ENCODE data around the gene BIRC5.

The BIRC5 gene

GRCh38 chr17:78228176-78228575 is 14.1 kb downstream of the BIRC5 start:
- TF ChIP-seq CTCF (conservative IDR thresholded peaks at IDR 0.05; ENCODE audit: control insufficient read depth, insufficient read depth, low read depth, low read length): no peak
- no peak for DNase-seq (ENCODE audit: low read depth)

GRCh38 chr17:78230252-78230962 is 16.4 kb downstream of the BIRC5 start:
- DNase-seq (ENCODE audit: low read depth): no peak
- TF ChIP-seq CTCF (conservative IDR thresholded peaks at IDR 0.05; ENCODE audit: control insufficient read depth, insufficient read depth, low read depth, low read length): no peak
- H3K4me3 ChIP-seq (ENCODE audit: control insufficient read depth, low read depth, low read length): no peak overlapping the region

More at GRCh38 chr17:78228176-78228575, 14.1 kb downstream of the BIRC5 start:
- H3K4me3 ChIP-seq (ENCODE audit: control insufficient read depth, low read depth, low read length): no peak overlapping the region

GRCh38 chr17:78230996-78231935 is 17.2 kb downstream of the BIRC5 start, which contains the start of gene TMEM235:
TSS of gene TMEM235 (plus strand) at chr17:78231631. CDS start at chr17:78232024, 393 bp downstream.
- no peak within 1 kb of the TSS for H3K4me3 ChIP-seq (ENCODE audit: control insufficient read depth, low read depth, low read length)
- no peak for DNase-seq (ENCODE audit: low read depth)
- TF ChIP-seq CTCF (conservative IDR thresholded peaks at IDR 0.05; ENCODE audit: control insufficient read depth, insufficient read depth, low read depth, low read length): no peak

- no peak overlapping the region for H3K4me3 ChIP-seq (ENCODE audit: control insufficient read depth, low read depth, low read length)
- no peak for TF ChIP-seq CTCF (conservative IDR thresholded peaks at IDR 0.05; ENCODE audit: control insufficient read depth, insufficient read depth, low read depth, low read length)
- no peak for DNase-seq (ENCODE audit: low read depth)
Measured at GRCh38 chr17:78231991-78232858, 18.2 kb downstream of the BIRC5 start.

GRCh38 chr17:78232859-78233173 is 18.8 kb downstream of the BIRC5 start:
- no peak for DNase-seq (ENCODE audit: low read depth)
- no peak for TF ChIP-seq CTCF (conservative IDR thresholded peaks at IDR 0.05; ENCODE audit: control insufficient read depth, insufficient read depth, low read depth, low read length)
- no peak overlapping the region for H3K4me3 ChIP-seq (ENCODE audit: control insufficient read depth, low read depth, low read length)

- DNase-seq (ENCODE audit: low read depth): no peak
- no peak overlapping the region for H3K4me3 ChIP-seq (ENCODE audit: control insufficient read depth, low read depth, low read length)
- TF ChIP-seq CTCF (conservative IDR thresholded peaks at IDR 0.05; ENCODE audit: control insufficient read depth, insufficient read depth, low read depth, low read length): no peak
Measured at GRCh38 chr17:78233678-78234077, 19.6 kb downstream of the BIRC5 start.

All from fibroblast of mammary gland (primary cell).